DND-41 (cell line): ENCODE results near the gene TBC1D22A.

Experiments used
- ATAC-seq: fragments of 200-7000 bp; cut with Tn5 transposase; 3 replicates; pipeline ENCODE4 v1.9.1; 2021; ENCODE audit warnings: low read depth; ENCODE audit not compliant: insufficient read depth
- DNase-seq: peaks from one replicate; pipeline ENCODE4 v3.0.0-alpha.2; 2020
- H2AFZ ChIP-seq: 2 replicates; pipeline ENCODE4 v1.6.0; 2012; ENCODE audit warnings: low read depth, low read length
- H3K27ac ChIP-seq: 2 replicates; pipeline ENCODE4 v1.5.1; 2012; ENCODE audit warnings: low read length, inconsistent platforms
- H3K27me3 ChIP-seq: fragments of 200-600 bp; sonication (generic); 2 replicates; pipeline ENCODE4 v1.6.0; 2012; ENCODE audit warnings: low read length, mild to moderate bottlenecking, inconsistent platforms; ENCODE audit not compliant: insufficient read depth, poor library complexity
- H3K36me3 ChIP-seq: 2 replicates; pipeline ENCODE4 v1.5.1; 2012; ENCODE audit warnings: low read length, inconsistent platforms; ENCODE audit not compliant: insufficient read depth
- H3K4me1 ChIP-seq: 2 replicates; pipeline ENCODE4 v1.5.1; 2012; ENCODE audit warnings: mild to moderate bottlenecking, low read length; ENCODE audit not compliant: insufficient read depth
- H3K4me2 ChIP-seq: 2 replicates; pipeline ENCODE4 v1.6.0; 2012; ENCODE audit warnings: mild to moderate bottlenecking, moderate library complexity, low read length, inconsistent platforms; ENCODE audit not compliant: insufficient read depth
- H3K4me3 ChIP-seq, 2 experiments: fragments of 200-600 bp in 1 of 2; shearing (Covaris generic) in 1 of 2; 2 replicates each; pipeline ENCODE4 v1.5.1; 2012 to 2016; ENCODE audit warnings: inconsistent platforms in 2 of 2, low read length in 2 of 2, mild to moderate bottlenecking in 2 of 2, low read depth in 1 of 2, moderate library complexity in 1 of 2
- H3K79me2 ChIP-seq: 2 replicates; pipeline ENCODE4 v1.6.0; 2012; ENCODE audit warnings: low read length, inconsistent platforms; ENCODE audit not compliant: insufficient read depth
- H3K9ac ChIP-seq: 2 replicates; pipeline ENCODE4 v1.6.0; 2012; ENCODE audit warnings: low read depth, mild to moderate bottlenecking, inconsistent platforms, low read length, moderate library complexity
- H3K9me3 ChIP-seq: 2 replicates; pipeline ENCODE4 v1.5.1; 2012; ENCODE audit warnings: low read length, moderate library complexity, mild to moderate bottlenecking, inconsistent platforms; ENCODE audit not compliant: insufficient read depth, severe bottlenecking
- H4K20me1 ChIP-seq: 2 replicates; pipeline ENCODE4 v1.6.0; 2012; ENCODE audit warnings: low read length; ENCODE audit not compliant: insufficient read depth
- CTCF ChIP-seq: IDR thresholded peaks from 2 replicates; pipeline ENCODE4 v1.5.1; 2012; ENCODE audit warnings: borderline replicate concordance, low read length, moderate library complexity, mild to moderate bottlenecking; ENCODE audit not compliant: poor library complexity, severe bottlenecking; ENCODE audit errors: extremely low read depth
- EZH2 ChIP-seq: IDR thresholded peaks from 3 replicates; pipeline ENCODE4 v1.6.1; 2012; ENCODE audit warnings: borderline replicate concordance, low read depth, mild to moderate bottlenecking, moderate library complexity, low read length, inconsistent platforms; ENCODE audit not compliant: severe bottlenecking

TBC1D22A gene

GRCh38 chr22:46948411-46949144 is 186.1 kb downstream of the TBC1D22A start:
- DNase-seq (no peak), ATAC-seq (no peak)
- TF ChIP-seq CTCF (no peak), EZH2 (no peak)
- H3K79me2 ChIP-seq, result peaks cover 8% of the 10 kb centered on the region; the same call in 1 of the 2 replicates
- peaks cover 26% of the 10 kb centered on the region for H4K20me1 ChIP-seq
- no peak overlapping the region for H3K4me3 ChIP-seq
- no peak overlapping the region for H3K4me2 ChIP-seq
- H3K9me3 ChIP-seq, result no peaks in the 10 kb centered on the region
- H3K27ac ChIP-seq, result no peak overlapping the region
- no peaks in the 10 kb centered on the region for H3K4me1 ChIP-seq
- peaks cover 12% of the 10 kb centered on the region; the same call in 1 of the 2 replicates for H3K36me3 ChIP-seq
- H2AFZ ChIP-seq, result no peak overlapping the region
- no peaks in the 10 kb centered on the region for H3K27me3 ChIP-seq
- no peak overlapping the region for H3K9ac ChIP-seq

GRCh38 chr22:46951350-46951749 is 188.9 kb downstream of the TBC1D22A start:
- no peak for TF ChIP-seq CTCF
- no peak for TF ChIP-seq EZH2
- Histone ChIP-seq H4K20me1 (peaks cover 18% of the 10 kb centered on the region), H3K4me3 (no peak overlapping the region), H3K27ac (no peak overlapping the region), H3K4me2 (no peak overlapping the region), H3K36me3 (peaks cover 12% of the 10 kb centered on the region; the same call in 1 of the 2 replicates), H3K9me3 (no peaks in the 10 kb centered on the region), H3K27me3 (no peaks in the 10 kb centered on the region), H3K79me2 (peaks cover 5% of the 10 kb centered on the region; the same call in 1 of the 2 replicates), H3K9ac (no peak overlapping the region), H2AFZ (no peak overlapping the region), H3K4me1 (no peaks in the 10 kb centered on the region)
- no peak for ATAC-seq
- DNase-seq, result no peak

- DNase-seq (no peak), ATAC-seq (no peak)
- no peak overlapping the region for H3K4me2 ChIP-seq
- H3K79me2 ChIP-seq, result peaks cover 5% of the 10 kb centered on the region; the same call in 1 of the 2 replicates
- H3K4me3 ChIP-seq, result no peak overlapping the region
- H3K27ac ChIP-seq, result no peak overlapping the region
- H3K27me3 ChIP-seq, result no peaks in the 10 kb centered on the region
- H3K4me1 ChIP-seq, result no peaks in the 10 kb centered on the region
- no peaks in the 10 kb centered on the region for H3K9me3 ChIP-seq
- H3K36me3 ChIP-seq, result peaks cover 12% of the 10 kb centered on the region; the same call in 1 of the 2 replicates
- peaks cover 16% of the 10 kb centered on the region for H4K20me1 ChIP-seq
- H3K9ac ChIP-seq, result no peak overlapping the region
- H2AFZ ChIP-seq, result no peak overlapping the region
- TF ChIP-seq EZH2, result no peak
- no peak for TF ChIP-seq CTCF
These were observed 189.5 kb downstream of the TBC1D22A start for GRCh38 chr22:46951973-46952372.
